SK-N-MC (cell line): ENCODE results near the gene PSPN.
"Not testable (repeated sequence)": the region's sequence is repeated elsewhere in the genome, so short reads cannot be mapped to it uniquely, and the experiment has no call there.

Experiments used
- EZH2 ChIP-seq: fragments of 200-600 bp; sonication (generic); IDR thresholded peaks from one replicate; pipeline ENCODE4 v1.6.1; 2017; ENCODE audit warnings: antibody characterized with exemption
- FOXP2 ChIP-seq: optimal IDR thresholded peaks from 2 replicates; pipeline ENCODE3; 2011; ENCODE audit warnings: mild to moderate bottlenecking, moderate library complexity; ENCODE audit not compliant: insufficient read depth; ENCODE audit errors: extremely low read length, control extremely low read depth
- POLR2AphosphoS5 ChIP-seq: IDR thresholded peaks from 2 replicates; pipeline ENCODE4 v1.6.1; 2012; ENCODE audit warnings: mild to moderate bottlenecking, low read depth, low read length, borderline replicate concordance

DNA sequence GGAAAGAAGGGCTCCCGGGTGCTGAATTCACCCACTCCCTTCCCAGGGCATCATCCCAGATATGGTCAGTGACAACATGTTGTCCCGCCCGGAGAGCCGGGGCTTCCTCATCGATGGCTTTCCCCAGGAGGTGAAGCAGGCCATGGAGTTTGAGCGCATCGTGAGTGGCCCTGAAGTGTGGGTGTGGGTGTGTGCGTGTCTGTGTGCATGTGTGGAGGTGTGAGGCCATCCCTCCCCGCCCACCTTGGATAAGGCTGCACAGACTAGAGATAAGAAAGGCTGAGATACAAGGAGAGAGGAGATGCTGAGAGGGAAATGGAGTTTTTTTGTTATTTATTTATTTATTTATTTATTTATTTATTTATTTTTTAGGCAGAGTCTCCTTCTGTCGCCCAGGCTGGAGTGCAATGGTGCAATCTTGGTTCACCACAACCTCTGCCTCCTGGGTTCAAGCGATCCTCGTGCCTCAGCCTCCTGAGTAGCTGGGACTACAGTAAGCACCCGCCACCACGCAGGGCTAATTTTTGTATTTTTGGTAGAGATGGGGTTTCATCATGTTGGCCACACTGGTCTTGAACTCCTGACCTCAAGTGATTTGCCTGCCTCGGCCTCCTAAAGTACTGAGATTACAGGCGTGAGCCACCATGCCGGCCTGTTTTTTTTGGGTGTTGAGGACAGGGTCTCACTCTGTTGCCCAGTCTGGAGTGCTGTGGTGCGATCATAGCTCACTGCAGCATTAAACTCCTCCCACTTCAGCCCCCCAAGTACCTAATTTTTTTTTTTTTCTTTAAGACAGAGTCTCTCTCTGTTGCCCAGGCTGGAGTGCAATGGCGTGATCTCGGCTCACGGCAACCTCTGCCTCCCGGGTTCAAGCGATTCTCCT lies 24.6 kb upstream of the PSPN start:
- TF ChIP-seq POLR2AphosphoS5, EZH2, FOXP2: not testable (repeated sequence)
